HCT116 (cell line): ENCODE results near the gene RGS8.
"Not testable (repeated sequence)": the region's sequence is repeated elsewhere in the genome, so short reads cannot be mapped to it uniquely, and the experiment has no call there.

Source experiments
- CTCF ChIP-seq, 3 experiments: fragments of 200-600 bp in 1 of 3; sonication (generic) in 1 of 3; IDR thresholded peaks in 2 of 3; conservative IDR thresholded peaks in 1 of 3; 2 replicates each; pipeline ENCODE4 v1.5.1; 2012 to 2017; ENCODE audit warnings: low read depth in 2 of 3, low read length in 2 of 3, antibody characterized with exemption in 1 of 3, borderline replicate concordance in 1 of 3, control low read depth in 1 of 3, mild to moderate bottlenecking in 1 of 3, mixed read lengths in 1 of 3, mixed run types in 1 of 3, moderate library complexity in 1 of 3; ENCODE audit not compliant: insufficient read depth in 1 of 3
- EZH2phosphoT487 ChIP-seq: fragments of 200-600 bp; IDR thresholded peaks from 2 replicates; pipeline ENCODE4 v1.6.1; 2018; ENCODE audit warnings: antibody characterized with exemption, borderline replicate concordance
- POLR2AphosphoS5 ChIP-seq: IDR thresholded peaks from 2 replicates; pipeline ENCODE4 v1.6.1; 2011; ENCODE audit warnings: mild to moderate bottlenecking, low read depth, low read length, moderate library complexity
- SIN3A ChIP-seq: IDR thresholded peaks from 2 replicates; pipeline ENCODE4 v1.6.1; 2012; ENCODE audit warnings: low read depth

- TF ChIP-seq CTCF (IDR thresholded peaks at IDR 0.05 in 2 of 3, conservative IDR thresholded peaks at IDR 0.05 in 1 of 3; ENCODE audit: borderline replicate concordance in 1 of 3, insufficient read depth in 1 of 3, low read depth in 2 of 3, low read length in 2 of 3); POLR2AphosphoS5; SIN3A; EZH2phosphoT487: not testable (repeated sequence)
These were observed 8.8 kb upstream of the RGS8 start for GRCh38 chr1:182693139-182693538.
